WTC11 (cell line): ENCODE measurements around the gene NLRP4. TPM values are rescaled to one million over a fixed set of nuclear protein-coding genes. Genes with fewer than 3 reads are reported as not detected.

Experiments used
- ATAC-seq: fragments of 200-7000 bp; cut with Tn5 transposase; 2 replicates; pipeline ENCODE4 v1.10.0; 2021; ENCODE audit warnings: mild to moderate bottlenecking, moderate library complexity
- CTCF ChIA-PET: fragments of 300-600 bp; sonication (Branson Sonifier 250); formaldehyde crosslinking; loops from one replicate; lab custom pipeline; 2021; ENCODE audit warnings: antibody characterized with exemption; lab: Charles Lee
- POLR2A ChIA-PET: fragments of 350-600 bp; sonication (Branson Sonifier 250); formaldehyde crosslinking; loops from one replicate; lab custom pipeline; 2021; ENCODE audit warnings: antibody characterized with exemption; lab: Charles Lee
- DNase-seq: peaks from one replicate; pipeline ENCODE4 v3.0.0; 2021; ENCODE audit warnings: low spot score
- H3K27ac Mint-ChIP-seq: 2 replicates; pipeline ENCODE4 v1.8.0; 2021; ENCODE audit warnings: mixed read lengths
- H3K27me3 Mint-ChIP-seq: 2 replicates; pipeline ENCODE4 v1.8.0; 2021; ENCODE audit warnings: low read depth, mild to moderate bottlenecking, moderate library complexity, mixed read lengths
- H3K36me3 Mint-ChIP-seq: 2 replicates; pipeline ENCODE4 v1.8.0; 2021; ENCODE audit warnings: mixed read lengths
- H3K4me1 Mint-ChIP-seq: 2 replicates; pipeline ENCODE4 v1.8.0; 2022; ENCODE audit warnings: mixed read lengths
- H3K4me3 Mint-ChIP-seq: 2 replicates; pipeline ENCODE4 v1.8.0; 2021; ENCODE audit warnings: mild to moderate bottlenecking, moderate library complexity, mixed read lengths
- H3K9me3 Mint-ChIP-seq: 2 replicates; pipeline ENCODE4 v1.8.0; 2021; ENCODE audit warnings: mixed read lengths
- CBFB ChIP-seq: sonication (generic); formaldehyde crosslinking; IDR thresholded peaks from 2 replicates; pipeline ENCODE4 v1.8.1; 2022; ENCODE audit warnings: mild to moderate bottlenecking, low read depth, missing genetic modification reagents
- EMX1 ChIP-seq: fragments of 250-450 bp; sonication (Bioruptor Pico); IDR thresholded peaks from 2 replicates; pipeline ENCODE4 v1.8.0; 2021; ENCODE audit warnings: mild to moderate bottlenecking
- FOXP1 ChIP-seq: sonication (generic); formaldehyde crosslinking; IDR thresholded peaks from 2 replicates; pipeline ENCODE4 v1.8.0; 2022; ENCODE audit warnings: missing genetic modification reagents, mild to moderate bottlenecking, moderate library complexity, borderline replicate concordance
- GTF2I ChIP-seq: fragments of 250-450 bp; sonication (Bioruptor Pico); conservative IDR thresholded peaks from 2 replicates; pipeline ENCODE4 v1.4.0; 2021; ENCODE audit warnings: mild to moderate bottlenecking
- KAT7 ChIP-seq: sonication (generic); formaldehyde crosslinking; IDR thresholded peaks from 2 replicates; pipeline ENCODE4 v1.8.1; 2023; ENCODE audit warnings: missing genetic modification reagents, mild to moderate bottlenecking, borderline replicate concordance
- NFE2L1 ChIP-seq: sonication (generic); formaldehyde crosslinking; IDR thresholded peaks from 2 replicates; pipeline ENCODE4 v1.8.1; 2023; ENCODE audit warnings: missing genetic modification reagents
- NFYB ChIP-seq: sonication (generic); formaldehyde crosslinking; conservative IDR thresholded peaks from 2 replicates; pipeline ENCODE4 v1.8.0; 2022; ENCODE audit warnings: low read depth, missing genetic modification reagents
- SOX15 ChIP-seq: fragments of 250-450 bp; sonication (Bioruptor Pico); IDR thresholded peaks from 2 replicates; pipeline ENCODE4 v1.9.0; 2021; ENCODE audit warnings: mild to moderate bottlenecking
- TEAD4 ChIP-seq: sonication (generic); formaldehyde crosslinking; IDR thresholded peaks from 2 replicates; pipeline ENCODE4 v1.8.0; 2022; ENCODE audit warnings: mild to moderate bottlenecking, missing genetic modification reagents
- ZNF232 ChIP-seq: sonication (generic); formaldehyde crosslinking; IDR thresholded peaks from 2 replicates; pipeline ENCODE4 v1.8.0; 2022; ENCODE audit warnings: mild to moderate bottlenecking, missing genetic modification reagents
- total RNA-seq: library from RNA; stranded (reverse); gene quantifications from 3 replicates; pipeline ENCODE4 v1.2.3, GENCODE V29; 2021
- TF ChIP-seq, protein P1 (sequence below): sonication (generic); formaldehyde crosslinking; IDR thresholded peaks from 2 replicates; pipeline ENCODE4 v1.8.1; 2022; ENCODE audit warnings: mild to moderate bottlenecking, missing genetic modification reagents, moderate library complexity, borderline replicate concordance
- TF ChIP-seq, protein P2 (sequence below): sonication (generic); formaldehyde crosslinking; IDR thresholded peaks from 2 replicates; pipeline ENCODE4 v1.8.0; 2022; ENCODE audit warnings: mild to moderate bottlenecking, missing genetic modification reagents
- TF ChIP-seq, protein P3 (sequence below): sonication (generic); formaldehyde crosslinking; IDR thresholded peaks from 2 replicates; pipeline ENCODE4 v1.8.0; 2022; ENCODE audit warnings: mild to moderate bottlenecking, missing genetic modification reagents
- TF ChIP-seq, protein P4 (sequence below): sonication (generic); formaldehyde crosslinking; IDR thresholded peaks from 2 replicates; pipeline ENCODE4 v1.8.0; 2023; ENCODE audit warnings: mild to moderate bottlenecking, missing genetic modification reagents
- TF ChIP-seq, protein P5 (sequence below): sonication (generic); formaldehyde crosslinking; IDR thresholded peaks from 2 replicates; pipeline ENCODE4 v1.8.1; 2022; ENCODE audit warnings: mild to moderate bottlenecking, moderate library complexity, missing genetic modification reagents
- TF ChIP-seq, protein P6 (sequence below): sonication (generic); formaldehyde crosslinking; IDR thresholded peaks from 2 replicates; pipeline ENCODE4 v1.8.0; 2022; ENCODE audit warnings: mild to moderate bottlenecking, missing genetic modification reagents
- TF ChIP-seq, protein P7 (sequence below): fragments of 250-450 bp; sonication (Bioruptor Pico); IDR thresholded peaks from 2 replicates; pipeline ENCODE4 v1.9.0; 2021; ENCODE audit warnings: moderate library complexity, mild to moderate bottlenecking, inconsistent platforms, borderline replicate concordance

NLRP4 gene
- total RNA-seq, 1 experiment from 2014 or later, result not detected

DNA sequence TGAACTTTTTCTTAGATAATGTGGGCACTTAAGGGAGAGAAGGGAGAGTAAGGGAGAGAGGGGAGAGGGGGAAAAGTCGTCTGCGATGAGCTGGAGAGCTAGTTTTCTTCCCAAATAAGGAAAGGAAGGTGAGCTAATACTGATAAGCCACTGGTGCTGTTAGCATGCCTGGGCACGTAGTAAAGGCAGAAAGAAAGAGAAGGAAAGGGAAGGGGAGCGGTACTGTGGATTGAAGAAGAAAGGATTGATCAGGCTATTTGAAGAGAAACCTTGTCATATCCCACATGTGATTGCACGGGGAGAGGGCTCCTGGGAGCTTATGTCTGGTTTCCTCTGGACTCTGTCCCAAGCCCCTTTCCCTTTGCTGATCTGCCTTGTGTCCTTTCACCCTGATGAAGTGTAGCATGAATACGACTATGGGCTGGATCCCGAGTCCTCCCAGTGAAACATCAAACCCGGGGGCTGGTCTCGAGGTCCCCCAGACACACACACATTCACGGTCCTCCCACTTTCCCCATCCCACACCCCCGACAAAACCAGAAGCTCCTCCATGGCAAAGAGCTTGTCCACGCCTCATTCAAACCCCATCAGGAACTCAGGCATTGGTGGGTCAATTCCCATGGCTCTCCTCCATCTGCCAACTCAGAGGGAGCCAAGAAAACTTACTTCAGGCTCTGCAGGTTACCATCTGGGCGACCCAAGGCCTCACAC, 65.2 kb downstream of the NLRP4 start:
- Mint-ChIP-seq H3K36me3 (peaks cover 62% of the 10 kb centered on the region), H3K27me3 (peaks cover 20% of the 10 kb centered on the region), H3K27ac (no peak overlapping the region), H3K4me3 (no peak overlapping the region), H3K9me3 (peaks cover 77% of the 10 kb centered on the region), H3K4me1 (no peaks in the 10 kb centered on the region)
- DNase-seq (no peak), ATAC-seq (no peak)
- POLR2A ChIA-PET, result no interaction called here
- TF ChIP-seq NFYB (CRISPR knock-in tag) (no peak), FOXP1 (CRISPR knock-in tag) (no peak), KAT7 (CRISPR knock-in tag) (no peak), GTF2I (CRISPR knock-in tag) (no peak), SOX15 (CRISPR knock-in tag) (no peak), TEAD4 (CRISPR knock-in tag) (no peak), ZNF232 (CRISPR knock-in tag) (no peak), NFE2L1 (CRISPR knock-in tag) (no peak), EMX1 (CRISPR knock-in tag) (no peak), CBFB (no peak)
- TF ChIP-seq, protein P1, sequence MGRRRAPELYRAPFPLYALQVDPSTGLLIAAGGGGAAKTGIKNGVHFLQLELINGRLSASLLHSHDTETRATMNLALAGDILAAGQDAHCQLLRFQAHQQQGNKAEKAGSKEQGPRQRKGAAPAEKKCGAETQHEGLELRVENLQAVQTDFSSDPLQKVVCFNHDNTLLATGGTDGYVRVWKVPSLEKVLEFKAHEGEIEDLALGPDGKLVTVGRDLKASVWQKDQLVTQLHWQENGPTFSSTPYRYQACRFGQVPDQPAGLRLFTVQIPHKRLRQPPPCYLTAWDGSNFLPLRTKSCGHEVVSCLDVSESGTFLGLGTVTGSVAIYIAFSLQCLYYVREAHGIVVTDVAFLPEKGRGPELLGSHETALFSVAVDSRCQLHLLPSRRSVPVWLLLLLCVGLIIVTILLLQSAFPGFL (CRISPR knock-in tag), result no peak
- TF ChIP-seq, protein P2, sequence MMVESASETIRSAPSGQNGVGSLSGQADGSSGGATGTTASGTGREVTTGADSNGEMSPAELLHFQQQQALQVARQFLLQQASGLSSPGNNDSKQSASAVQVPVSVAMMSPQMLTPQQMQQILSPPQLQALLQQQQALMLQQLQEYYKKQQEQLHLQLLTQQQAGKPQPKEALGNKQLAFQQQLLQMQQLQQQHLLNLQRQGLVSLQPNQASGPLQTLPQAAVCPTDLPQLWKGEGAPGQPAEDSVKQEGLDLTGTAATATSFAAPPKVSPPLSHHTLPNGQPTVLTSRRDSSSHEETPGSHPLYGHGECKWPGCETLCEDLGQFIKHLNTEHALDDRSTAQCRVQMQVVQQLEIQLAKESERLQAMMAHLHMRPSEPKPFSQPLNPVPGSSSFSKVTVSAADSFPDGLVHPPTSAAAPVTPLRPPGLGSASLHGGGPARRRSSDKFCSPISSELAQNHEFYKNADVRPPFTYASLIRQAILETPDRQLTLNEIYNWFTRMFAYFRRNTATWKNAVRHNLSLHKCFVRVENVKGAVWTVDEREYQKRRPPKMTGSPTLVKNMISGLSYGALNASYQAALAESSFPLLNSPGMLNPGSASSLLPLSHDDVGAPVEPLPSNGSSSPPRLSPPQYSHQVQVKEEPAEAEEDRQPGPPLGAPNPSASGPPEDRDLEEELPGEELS (CRISPR knock-in tag), result no peak
- TF ChIP-seq, protein P3, sequence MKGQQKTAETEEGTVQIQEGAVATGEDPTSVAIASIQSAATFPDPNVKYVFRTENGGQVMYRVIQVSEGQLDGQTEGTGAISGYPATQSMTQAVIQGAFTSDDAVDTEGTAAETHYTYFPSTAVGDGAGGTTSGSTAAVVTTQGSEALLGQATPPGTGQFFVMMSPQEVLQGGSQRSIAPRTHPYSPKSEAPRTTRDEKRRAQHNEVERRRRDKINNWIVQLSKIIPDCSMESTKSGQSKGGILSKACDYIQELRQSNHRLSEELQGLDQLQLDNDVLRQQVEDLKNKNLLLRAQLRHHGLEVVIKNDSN (CRISPR knock-in tag), result no peak
- TF ChIP-seq, protein P4, sequence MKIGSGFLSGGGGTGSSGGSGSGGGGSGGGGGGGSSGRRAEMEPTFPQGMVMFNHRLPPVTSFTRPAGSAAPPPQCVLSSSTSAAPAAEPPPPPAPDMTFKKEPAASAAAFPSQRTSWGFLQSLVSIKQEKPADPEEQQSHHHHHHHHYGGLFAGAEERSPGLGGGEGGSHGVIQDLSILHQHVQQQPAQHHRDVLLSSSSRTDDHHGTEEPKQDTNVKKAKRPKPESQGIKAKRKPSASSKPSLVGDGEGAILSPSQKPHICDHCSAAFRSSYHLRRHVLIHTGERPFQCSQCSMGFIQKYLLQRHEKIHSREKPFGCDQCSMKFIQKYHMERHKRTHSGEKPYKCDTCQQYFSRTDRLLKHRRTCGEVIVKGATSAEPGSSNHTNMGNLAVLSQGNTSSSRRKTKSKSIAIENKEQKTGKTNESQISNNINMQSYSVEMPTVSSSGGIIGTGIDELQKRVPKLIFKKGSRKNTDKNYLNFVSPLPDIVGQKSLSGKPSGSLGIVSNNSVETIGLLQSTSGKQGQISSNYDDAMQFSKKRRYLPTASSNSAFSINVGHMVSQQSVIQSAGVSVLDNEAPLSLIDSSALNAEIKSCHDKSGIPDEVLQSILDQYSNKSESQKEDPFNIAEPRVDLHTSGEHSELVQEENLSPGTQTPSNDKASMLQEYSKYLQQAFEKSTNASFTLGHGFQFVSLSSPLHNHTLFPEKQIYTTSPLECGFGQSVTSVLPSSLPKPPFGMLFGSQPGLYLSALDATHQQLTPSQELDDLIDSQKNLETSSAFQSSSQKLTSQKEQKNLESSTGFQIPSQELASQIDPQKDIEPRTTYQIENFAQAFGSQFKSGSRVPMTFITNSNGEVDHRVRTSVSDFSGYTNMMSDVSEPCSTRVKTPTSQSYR (CRISPR knock-in tag), result no peak
- TF ChIP-seq, protein P5, sequence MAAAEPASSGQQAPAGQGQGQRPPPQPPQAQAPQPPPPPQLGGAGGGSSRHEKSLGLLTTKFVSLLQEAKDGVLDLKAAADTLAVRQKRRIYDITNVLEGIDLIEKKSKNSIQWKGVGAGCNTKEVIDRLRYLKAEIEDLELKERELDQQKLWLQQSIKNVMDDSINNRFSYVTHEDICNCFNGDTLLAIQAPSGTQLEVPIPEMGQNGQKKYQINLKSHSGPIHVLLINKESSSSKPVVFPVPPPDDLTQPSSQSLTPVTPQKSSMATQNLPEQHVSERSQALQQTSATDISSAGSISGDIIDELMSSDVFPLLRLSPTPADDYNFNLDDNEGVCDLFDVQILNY, result no peak
- TF ChIP-seq, protein P6, sequence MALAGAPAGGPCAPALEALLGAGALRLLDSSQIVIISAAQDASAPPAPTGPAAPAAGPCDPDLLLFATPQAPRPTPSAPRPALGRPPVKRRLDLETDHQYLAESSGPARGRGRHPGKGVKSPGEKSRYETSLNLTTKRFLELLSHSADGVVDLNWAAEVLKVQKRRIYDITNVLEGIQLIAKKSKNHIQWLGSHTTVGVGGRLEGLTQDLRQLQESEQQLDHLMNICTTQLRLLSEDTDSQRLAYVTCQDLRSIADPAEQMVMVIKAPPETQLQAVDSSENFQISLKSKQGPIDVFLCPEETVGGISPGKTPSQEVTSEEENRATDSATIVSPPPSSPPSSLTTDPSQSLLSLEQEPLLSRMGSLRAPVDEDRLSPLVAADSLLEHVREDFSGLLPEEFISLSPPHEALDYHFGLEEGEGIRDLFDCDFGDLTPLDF (CRISPR knock-in tag), result no peak
- TF ChIP-seq, protein P7, sequence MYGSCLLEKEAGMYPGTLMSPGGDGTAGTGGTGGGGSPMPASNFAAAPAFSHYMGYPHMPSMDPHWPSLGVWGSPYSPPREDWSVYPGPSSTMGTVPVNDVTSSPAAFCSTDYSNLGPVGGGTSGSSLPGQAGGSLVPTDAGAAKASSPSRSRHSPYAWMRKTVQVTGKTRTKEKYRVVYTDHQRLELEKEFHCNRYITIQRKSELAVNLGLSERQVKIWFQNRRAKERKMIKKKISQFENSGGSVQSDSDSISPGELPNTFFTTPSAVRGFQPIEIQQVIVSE, result no peak
- CTCF ChIA-PET, result no interaction called here
